Measurements from ENCODE around the gene CCDC148.

GRCh38 chr2:158312981-158313380 is 143.6 kb downstream of the CCDC148 start:
- TF ChIP-seq FOXA2 (IDR thresholded peaks at IDR 0.05) (no peak), CTCF (IDR thresholded peaks at IDR 0.05; ENCODE audit: low read depth, low read length, missing input control) (no peak), GABPA (IDR thresholded peaks at IDR 0.05 in 1 of 2, conservative IDR thresholded peaks at IDR 0.05 in 1 of 2) (no peak), RAD21 (IDR thresholded peaks at IDR 0.05) (no peak), JUND (IDR thresholded peaks at IDR 0.05) (no peak), TAF1 (conservative IDR thresholded peaks at IDR 0.05) (no peak), YY1 (IDR thresholded peaks at IDR 0.05) (no peak), REST (IDR thresholded peaks at IDR 0.05) (no peak), MAX (IDR thresholded peaks at IDR 0.05) (no peak), EGR1 (IDR thresholded peaks at IDR 0.05; ENCODE audit: low read depth in 2 of 2) (no peak), ATF3 (IDR thresholded peaks at IDR 0.05) (no peak)
